Hippocampal formation (tissue), 2 donors: ENCODE data around the gene TMEM259.

Source experiments
- DNase-seq, 2 donors: peaks; one replicate each; lab custom pipeline; 2025; lab: John Stamatoyannopoulos, UW

TMEM259 gene

DNA sequence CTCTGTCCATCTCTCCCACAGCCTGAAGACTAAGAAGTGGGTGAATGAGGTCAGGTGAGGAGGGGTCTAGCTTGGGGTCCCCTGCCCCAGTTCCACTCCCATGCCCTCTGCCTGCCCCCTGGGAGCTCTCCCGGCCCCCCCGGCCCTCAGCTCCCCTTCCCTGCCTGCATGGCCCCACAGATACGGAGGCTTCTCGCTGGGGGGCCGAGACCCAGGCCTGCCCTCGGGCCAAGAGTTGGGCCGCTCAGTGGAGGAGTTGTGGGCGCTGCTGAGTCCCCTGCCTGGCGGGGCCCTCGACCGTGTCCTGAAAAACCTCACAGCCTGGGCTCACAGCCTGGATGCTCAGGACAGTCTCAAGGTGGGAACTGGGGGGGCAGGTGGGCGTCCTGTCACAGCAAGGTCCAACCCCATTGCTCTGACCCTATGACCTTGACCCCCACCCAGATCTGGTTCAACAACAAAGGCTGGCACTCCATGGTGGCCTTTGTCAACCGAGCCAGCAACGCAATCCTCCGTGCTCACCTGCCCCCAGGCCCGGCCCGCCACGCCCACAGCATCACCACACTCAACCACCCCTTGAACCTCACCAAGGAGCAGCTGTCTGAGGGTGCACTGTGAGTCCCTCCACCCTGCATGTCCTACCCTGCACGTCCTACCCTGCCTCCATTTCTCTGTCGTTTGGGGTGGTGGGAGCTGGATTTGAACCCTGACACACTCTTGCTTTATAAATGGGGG lies 35.1 kb upstream of the TMEM259 start:
- no peak for DNase-seq

DNA sequence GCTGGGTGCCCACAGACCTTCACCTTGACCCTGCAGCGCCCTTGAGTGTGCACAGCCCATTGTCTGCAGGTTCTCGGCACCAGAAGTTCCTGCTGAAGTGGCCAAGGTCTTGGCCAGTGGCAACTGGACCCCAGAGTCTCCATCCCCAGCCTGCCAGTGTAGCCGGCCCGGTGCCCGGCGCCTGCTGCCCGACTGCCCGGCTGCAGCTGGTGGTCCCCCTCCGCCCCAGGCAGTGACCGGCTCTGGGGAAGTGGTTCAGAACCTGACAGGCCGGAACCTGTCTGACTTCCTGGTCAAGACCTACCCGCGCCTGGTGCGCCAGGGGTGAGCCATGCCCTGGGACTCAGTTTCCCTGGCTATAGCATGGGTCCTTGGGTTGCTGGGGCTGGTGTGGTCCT lies 34.1 kb upstream of the TMEM259 start:
- no peak for DNase-seq

DNA sequence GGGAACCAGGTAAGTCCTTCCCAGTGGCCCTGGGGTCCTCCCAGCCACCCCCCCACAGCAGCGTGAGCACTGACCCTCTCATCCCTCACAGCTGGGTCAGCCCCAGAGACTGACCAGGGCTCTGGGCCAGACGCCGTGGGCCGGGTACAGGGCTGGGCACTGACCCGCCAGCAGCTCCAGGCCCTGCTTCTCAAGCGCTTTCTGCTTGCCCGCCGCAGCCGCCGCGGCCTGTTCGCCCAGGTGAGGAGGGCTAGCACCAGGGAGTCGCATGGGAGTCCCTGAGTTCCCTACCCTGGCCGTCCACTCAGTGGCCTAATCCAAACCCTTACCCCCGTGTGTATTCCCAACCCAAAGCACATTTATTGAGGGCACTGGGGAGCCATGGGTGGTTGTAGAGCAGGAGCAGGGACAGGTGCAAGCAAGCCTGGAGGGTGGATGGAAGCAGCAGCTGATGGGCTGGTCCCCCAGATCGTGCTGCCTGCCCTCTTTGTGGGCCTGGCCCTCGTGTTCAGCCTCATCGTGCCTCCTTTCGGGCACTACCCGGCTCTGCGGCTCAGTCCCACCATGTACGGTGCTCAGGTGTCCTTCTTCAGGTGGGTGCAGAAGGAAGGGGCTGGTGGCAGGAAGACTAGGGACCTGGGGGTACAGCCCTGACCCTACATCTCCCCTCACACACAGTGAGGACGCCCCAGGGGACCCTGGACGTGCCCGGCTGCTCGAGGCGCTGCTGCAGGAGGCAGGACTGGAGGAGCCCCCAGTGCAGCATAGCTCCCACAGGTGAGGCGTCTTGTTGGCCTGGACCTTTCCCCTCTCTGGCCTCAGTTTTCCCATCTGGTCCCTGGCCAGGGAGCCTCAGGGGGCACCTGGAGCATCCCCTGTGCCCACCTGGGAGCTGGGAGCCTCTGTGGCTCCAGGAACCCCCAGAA lies 33.4 kb upstream of the TMEM259 start:
- no peak for DNase-seq

DNA sequence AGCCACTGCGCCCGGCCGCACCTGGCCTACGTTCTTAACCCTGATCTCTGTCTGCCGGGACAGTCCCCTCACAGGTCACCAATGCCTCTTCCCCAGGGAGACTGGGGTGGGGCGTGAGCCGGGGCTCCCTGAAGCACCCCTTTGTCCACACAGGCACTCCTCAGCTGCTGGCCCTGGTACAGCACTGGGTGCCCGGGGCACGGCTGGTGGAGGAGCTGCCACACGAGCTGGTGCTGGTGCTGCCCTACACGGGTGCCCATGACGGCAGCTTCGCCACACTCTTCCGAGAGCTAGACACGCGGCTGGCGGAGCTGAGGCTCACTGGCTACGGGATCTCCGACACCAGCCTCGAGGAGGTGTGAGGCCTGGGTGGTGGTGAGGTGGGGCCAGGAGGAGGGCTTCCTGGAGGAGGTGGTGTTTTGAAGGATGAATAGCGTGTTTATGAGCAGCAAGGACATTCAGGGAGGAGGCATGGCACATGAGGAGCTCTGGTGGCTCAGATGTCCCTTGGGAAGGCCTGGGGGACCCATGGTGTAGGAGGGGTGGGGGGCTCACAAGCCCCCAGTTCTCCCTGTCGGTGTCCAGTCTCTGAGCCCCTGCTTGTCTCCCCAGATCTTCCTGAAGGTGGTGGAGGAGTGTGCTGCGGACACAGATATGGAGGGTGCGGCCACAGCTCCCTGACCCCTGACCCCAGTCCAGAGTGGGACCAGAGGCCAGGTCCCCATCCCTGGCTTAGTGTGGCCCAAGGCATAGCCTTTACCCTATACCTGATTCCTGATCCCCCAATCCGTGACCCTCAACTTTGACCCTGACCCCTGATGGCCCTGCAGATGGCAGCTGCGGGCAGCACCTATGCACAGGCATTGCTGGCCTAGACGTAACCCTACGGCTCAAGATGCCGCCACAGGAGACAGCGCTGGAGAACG lies 32.5 kb upstream of the TMEM259 start:
- no peak for DNase-seq

DNA sequence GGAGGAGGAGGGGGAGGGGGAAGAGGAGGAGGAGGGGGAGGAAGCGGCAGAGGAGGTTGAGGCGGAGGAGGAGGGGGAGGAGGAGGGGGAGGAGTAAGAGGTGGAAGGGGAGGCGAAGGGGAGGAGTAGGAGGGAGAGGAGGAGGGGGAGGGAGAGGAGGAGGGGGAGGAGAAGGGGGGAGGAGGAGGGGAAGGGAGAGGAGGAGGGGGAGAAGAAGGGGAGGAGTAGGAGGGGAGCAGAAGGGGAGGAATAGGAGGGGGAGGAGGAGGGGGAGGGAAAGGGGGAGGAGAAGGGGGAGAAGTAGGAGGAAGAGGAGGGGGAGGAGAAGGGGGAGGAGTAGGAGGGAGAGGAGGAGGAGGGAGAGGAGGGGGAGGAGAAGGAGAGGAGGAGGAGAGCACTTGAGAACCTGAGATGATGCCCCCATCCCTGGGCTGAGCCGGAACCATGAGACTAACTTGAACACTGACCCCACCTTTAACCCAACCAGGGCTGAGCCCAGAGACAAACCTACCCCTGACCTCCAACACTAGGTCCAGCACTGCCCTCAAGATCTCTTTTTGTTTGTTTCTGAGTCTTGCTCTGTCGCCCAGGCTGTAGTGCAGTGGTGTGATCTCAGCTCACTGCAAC lies 31.5 kb upstream of the TMEM259 start:
- DNase-seq = no peak

DNA sequence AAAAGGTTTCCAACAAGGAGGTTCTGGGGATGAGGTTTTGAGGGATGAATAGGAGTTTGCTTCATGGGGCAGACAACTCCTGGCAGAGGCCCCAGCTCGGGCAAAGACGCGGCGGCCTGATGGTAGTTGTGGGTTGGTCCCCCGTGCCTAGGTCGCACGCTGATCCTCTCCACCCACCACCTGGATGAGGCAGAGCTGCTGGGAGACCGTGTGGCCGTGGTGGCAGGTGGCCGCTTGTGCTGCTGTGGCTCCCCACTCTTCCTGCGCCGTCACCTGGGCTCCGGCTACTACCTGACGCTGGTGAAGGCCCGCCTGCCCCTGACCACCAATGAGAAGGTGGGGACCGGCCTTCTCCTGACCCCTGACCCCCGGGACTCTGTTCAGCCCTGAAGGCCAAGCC lies 30.9 kb upstream of the TMEM259 start:
- DNase-seq = no peak

DNA sequence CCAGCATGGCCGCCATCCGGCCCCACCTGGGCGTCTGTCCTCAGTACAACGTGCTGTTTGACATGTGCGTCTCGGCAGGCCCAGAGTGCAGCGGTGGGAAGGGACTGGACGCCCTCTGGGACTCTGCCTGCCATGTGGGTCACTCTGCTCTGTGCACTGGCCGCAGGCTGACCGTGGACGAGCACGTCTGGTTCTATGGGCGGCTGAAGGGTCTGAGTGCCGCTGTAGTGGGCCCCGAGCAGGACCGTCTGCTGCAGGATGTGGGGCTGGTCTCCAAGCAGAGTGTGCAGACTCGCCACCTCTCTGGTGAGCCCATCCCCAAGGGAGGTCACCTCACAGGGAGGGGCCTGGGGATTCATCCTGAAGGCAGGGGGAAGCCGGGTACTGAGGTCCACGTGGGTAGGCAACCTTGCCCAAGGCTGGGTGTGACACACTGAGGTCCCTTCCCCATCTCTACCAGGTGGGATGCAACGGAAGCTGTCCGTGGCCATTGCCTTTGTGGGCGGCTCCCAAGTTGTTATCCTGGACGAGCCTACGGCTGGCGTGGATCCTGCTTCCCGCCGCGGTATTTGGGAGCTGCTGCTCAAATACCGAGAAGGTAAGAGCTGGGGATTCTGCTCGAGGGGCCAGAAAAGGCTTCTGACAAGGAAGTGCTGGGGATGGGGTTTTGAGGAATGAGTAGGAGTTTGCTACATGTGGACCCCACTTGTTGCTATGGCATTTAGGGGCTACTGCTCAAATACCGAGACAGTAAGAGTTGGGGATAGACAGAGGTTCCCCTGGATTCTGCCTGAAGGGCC lies 30.3 kb upstream of the TMEM259 start:
- no peak for DNase-seq

DNA sequence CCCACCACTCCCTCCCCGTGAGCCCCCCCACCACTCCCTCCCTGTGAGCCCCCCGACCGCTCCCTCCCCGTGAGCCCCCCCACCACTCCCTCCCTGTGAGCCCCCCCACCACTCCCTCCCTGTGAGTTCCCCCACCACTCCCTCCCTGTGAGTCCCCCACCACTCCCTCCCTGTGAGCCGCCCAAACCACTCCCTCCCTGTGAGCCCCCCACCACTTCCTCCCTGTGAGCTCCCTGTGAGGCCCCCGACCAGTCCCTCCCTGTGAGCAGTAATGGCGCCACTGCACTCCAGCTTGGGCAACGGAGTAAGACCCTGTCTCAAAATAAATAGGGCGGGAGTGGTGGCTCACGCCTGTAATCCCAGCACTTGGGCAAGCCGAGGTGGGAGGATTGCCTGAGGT lies 28.9 kb upstream of the TMEM259 start:
- no peak for DNase-seq

DNA sequence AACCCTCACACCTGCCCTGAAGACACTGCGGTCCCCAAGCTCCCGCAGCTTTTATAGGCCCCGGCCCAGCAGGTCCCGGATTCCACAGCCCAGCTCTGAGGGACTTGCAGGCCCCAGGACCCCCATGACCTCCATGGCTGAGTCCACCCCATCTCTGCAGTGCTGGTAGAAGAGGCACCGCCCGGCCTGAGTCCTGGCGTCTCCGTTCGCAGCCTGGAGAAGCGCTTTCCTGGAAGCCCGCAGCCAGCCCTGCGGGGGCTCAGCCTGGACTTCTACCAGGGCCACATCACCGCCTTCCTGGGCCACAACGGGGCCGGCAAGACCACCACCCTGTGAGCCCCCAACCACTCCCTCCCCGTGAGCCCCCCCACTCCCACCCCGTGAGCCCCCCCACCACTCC lies 28.2 kb upstream of the TMEM259 start:
- no peak for DNase-seq

DNA sequence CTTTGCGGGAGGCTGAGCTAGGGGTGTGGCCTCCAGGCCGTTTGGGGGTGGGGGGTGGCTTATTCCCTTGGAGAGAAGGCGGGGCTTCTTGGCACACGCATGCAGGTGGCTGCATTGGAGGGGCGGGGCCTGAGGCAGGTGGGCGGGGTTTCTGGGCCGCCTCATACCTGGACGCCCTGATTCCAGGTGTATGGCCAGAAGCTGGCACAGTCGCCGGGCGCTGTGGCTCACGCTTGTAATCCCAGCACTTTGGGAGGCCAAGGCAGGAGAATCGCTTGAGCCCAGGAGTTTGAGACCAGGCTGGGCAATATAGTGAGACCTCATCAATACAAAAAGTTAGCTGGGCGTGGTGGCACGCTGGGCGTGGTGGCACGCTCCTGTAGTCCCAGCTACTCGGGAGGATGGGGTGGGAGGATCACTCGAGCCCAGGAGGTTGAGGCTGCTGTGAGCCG lies 26.8 kb upstream of the TMEM259 start:
- no peak for DNase-seq

DNA sequence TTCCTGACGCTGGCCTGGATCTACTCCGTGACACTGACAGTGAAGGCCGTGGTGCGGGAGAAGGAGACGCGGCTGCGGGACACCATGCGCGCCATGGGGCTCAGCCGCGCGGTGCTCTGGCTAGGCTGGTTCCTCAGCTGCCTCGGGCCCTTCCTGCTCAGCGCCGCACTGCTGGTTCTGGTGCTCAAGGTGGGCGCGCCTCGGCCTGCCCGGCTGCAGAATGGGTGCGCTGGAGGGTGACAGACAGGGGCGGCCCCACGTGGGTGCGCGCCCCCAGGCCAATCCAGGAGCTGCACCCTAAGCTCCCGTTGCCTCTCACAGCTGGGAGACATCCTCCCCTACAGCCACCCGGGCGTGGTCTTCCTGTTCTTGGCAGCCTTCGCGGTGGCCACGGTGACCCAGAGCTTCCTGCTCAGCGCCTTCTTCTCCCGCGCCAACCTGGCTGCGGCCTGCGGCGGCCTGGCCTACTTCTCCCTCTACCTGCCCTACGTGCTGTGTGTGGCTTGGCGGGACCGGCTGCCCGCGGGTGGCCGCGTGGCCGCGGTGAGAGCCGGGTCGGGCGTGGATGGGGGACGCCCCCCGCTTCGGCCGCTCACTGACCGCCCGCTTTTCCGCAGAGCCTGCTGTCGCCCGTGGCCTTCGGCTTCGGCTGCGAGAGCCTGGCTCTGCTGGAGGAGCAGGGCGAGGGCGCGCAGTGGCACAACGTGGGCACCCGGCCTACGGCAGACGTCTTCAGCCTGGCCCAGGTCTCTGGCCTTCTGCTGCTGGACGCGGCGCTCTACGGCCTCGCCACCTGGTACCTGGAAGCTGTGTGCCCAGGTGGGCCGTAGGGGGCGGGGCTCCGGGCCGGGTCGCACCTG lies 26.1 kb upstream of the TMEM259 start:
- no peak for DNase-seq

DNA sequence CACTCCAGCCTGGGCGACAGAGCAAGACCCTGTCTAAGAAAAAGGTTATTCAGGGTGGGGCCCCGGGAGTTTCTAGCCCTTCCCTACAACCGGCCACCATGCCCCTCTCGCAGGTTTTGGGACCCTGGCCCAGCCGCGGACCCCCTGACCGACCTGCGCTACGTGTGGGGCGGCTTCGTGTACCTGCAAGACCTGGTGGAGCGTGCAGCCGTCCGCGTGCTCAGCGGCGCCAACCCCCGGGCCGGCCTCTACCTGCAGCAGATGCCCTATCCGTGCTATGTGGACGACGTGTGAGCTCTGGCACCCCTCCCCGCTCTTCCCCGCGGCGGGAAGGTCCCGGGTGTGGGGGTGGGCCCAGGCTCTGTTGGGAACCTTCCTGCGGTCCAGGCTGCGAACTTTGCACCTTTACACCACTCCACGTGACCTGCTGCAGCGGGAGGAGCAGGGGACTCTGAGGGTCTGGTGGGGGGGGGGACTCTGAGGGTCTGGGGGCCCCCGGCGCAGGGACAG lies 25.2 kb upstream of the TMEM259 start:
- DNase-seq = no peak

DNA sequence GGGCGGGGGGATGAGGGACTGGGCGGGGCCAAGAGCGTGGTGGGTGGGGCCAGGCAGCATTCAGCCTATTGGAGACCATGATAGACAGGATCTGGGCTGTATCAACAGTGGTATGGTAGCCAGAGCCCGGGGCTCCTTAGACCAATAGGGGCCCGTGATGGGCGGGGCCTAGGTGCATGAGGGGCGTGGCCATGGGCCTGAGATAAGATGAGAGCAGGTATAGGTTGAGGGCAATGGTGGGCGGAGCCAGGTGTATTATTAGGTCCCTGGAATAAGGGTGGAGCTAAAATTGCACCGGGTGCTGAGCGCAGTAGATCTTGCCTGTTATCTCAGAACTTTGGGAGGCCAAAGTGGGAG lies 24.3 kb upstream of the TMEM259 start:
- DNase-seq = no peak

DNA sequence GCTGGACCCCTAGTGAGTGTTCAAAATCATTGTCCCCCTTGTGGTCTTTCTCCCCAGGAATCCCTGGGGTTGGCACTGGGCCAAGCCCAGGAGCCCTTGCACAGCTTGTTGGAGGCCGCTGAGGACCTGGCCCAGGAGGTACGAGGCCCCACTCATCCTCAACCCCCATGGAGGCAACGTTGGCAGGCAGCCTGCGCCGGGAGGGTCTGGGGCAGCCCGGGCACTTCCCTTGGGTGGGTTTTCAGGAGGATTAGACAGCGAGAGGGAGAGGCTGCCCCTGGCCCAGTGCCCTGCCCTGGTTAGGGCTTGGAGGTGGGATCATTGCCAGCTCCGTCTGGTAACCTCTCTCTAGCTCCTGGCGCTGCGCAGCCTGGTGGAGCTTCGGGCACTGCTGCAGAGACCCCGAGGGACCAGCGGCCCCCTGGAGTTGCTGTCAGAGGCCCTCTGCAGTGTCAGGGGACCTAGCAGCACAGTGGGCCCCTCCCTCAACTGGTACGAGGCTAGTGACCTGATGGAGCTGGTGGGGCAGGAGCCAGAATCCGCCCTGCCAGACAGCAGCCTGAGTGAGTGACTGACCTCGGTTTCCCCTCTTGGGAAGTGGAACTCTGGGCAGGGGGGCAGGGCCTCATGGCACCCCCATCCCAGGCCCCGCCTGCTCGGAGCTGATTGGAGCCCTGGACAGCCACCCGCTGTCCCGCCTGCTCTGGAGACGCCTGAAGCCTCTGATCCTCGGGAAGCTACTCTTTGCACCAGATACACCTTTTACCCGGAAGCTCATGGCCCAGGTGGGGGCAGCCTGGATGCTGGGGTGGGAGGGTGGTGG lies 22.0 kb upstream of the TMEM259 start:
- DNase-seq = no peak

DNA sequence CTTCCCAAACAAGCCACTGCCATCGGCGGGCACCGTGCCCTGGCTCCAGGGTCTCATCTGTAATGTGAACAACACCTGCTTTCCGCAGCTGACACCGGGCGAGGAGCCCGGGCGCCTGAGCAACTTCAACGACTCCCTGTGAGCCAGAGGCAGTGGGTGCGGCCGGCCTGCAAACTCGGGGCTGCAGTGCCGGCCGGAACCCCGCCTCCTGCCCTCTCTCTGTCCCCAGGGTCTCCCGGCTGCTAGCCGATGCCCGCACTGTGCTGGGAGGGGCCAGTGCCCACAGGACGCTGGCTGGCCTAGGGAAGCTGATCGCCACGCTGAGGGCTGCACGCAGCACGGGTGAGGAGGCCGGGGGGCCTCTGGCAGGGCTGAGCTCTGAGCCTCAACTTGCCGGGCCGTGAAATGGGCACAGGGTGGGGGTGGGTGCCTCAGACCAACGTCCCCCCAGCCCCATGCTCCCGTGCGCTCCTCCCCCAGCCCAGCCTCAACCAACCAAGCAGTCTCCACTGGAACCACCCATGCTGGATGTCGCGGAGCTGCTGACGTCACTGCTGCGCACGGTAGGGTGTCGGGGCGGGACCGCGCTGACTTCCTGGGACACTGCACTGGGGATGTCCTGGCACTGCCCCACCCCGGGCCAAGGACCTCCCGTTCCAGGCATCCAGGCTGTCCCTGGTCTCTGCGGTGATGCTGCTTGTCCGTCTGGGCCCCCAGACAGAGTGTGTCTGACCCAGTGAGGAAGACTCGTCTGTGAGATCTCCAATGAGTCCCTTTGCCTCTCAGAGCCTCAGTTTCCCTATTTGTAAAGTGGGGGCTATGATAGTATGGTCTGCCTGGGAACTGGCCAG lies 21.1 kb upstream of the TMEM259 start:
- DNase-seq = no peak

DNA sequence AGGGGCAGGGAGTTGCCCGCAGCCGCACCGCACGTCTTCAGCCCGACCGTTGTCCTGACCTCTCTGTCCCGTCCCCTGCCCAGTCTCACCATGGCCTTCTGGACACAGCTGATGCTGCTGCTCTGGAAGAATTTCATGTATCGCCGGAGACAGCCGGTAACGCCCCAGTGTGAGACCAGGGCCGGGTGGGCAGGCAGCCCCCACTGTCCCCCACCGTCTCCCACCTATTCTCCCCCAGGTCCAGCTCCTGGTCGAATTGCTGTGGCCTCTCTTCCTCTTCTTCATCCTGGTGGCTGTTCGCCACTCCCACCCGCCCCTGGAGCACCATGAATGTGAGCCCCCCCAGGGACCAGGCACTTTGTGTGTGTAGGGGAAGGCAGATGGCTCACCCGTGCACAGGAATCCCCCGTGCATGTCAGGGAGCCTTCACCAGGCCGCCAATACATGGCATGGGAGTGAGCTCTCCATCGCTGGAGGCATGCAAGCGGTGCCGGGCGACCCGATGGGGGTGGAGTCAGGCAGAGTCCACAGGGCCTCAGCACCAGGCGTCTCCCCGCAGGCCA lies 20.4 kb upstream of the TMEM259 start:
- DNase-seq = no peak

DNA sequence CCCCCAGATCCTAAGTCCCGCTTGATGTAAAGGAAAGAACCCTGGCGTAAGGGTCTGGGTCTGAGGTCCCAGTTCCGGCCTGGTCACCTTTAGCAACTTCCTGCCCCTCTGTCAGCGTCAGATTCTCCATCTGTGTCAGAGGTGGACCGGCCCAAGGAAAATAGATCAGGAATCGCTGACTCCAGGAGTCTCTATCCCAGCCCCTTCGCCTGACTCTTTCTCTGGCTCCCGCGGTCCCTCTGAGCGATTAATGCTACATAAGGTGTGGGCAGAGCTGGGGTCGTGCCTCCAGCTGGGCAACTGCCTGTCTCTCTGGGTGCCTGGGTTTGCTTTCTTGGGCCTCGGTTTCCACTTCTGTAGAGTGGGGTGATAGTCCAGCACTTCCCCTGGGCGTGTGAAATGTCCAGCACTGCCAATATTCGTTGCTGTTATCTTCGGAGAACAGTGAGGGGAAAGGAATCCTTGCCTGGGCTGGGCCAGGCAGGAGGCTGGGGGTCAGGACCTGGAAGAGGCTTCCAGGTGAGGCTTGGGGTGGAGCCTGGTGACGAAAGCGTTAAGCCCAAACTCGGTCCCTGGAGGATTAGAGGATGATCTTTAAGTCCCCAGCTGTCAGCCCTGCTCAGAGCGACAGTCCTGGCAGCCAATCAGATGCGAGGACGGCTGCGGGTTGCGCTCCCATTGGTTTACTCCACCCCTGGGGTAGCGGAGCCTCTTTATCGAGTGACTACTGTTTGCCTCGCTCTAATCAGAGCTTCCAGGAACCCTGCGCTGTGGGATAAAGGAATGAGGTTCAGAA lies 19.8 kb upstream of the TMEM259 start:
- DNase-seq = peak; percentile 52 to 80
